ENCODE data around the gene CDC25B.

CDC25B gene

DNA sequence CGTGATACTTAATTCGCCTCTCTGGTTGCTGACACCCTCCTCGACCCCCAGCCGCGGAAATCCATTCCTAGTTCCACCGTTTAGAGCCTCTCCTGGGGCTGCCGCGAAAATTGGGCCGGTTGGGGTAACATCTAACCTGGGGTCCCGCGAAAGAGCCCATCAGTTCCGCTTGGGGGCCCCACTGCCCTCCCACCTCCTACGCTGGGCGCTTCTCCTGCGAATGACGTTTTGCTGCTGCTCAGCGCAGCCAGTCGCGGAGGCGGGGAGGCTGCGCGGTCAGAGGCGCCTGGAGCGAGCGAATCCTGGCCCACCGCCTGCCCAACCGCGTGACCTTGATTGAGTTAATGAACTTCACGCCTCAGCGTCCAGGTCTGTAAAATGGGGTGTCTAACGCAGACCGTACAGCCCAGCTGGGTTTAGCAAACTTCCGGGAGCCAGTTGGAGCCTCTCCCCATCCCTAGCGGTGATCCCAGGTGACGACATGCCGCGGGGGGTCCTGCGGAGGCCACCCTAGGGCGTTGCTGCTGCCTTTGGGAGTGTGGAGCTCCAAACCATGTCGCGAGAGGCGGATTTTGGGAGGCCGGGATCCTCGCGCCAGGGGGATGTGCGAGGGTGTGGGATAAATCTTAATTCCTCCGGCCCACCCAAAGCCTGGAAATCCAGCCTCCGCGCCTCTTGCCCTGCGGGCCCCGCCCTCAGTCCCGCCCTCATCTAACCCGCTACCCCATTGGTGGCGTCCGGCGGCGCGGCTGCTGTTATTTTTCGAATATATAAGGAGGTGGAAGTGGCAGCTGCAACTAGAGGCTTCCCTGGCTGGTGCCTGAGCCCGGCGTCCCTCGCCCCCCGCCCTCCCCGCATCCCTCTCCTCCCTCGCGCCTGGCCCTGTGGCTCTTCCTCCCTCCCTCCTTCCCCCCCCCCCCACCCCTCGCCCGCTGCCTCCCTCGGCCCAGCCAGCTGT is at the start of gene CDC25B:
CDC25B (plus strand) TSS at position 800 of the 958 bp plus-strand sequence. CDS start 222 bp downstream, outside the sequence.
- Mint-ChIP-seq H3K36me3 (peaks cover 48% of the 10 kb centered on the region), H3K9me3 (no peaks in the 10 kb centered on the region), H3K4me3 (peak within 1 kb of the TSS; percentile 97), H3K27me3 (peaks cover 10% of the 10 kb centered on the region), H3K4me1 (peaks cover 46% of the 10 kb centered on the region), H3K27ac (peak within 1 kb of the TSS; percentile 98)
- CTCF ChIA-PET: interaction anchor here (1.0 to 1.9 kb wide), 4 partner anchors 8 to 43 kb away, joined by 3 to 11 read pairs (median 4); partner anchors contain the start of gene AP5S1
- peak; percentile 97 for DNase-seq

DNA sequence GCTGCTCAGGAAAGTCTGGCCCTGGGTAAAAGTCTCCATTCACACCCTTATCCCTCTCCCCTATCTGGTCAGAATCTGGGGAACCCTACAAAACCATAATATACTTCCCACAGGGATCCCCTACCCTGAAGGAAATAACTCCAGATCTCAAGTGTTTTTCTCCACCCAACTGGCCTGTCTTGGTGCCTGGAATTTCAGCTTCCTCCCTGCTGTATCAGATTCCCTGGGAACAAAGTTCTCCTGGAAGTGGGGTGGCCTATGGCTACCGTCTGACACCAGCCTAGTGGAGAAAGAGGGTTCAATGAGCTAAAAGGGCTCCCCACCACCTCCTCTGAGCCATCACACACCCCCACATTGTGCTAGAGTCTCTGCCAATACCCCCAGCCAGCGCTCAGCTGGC is 48.6 kb upstream of the CDC25B start:
- H3K9me3 Mint-ChIP-seq: no peaks in the 10 kb centered on the region
- CTCF ChIA-PET: interaction anchor here (0.7 to 2.7 kb wide), 6 partner anchors 10 to 89 kb away, joined by 3 to 11 read pairs (median 3); partner anchors contain the start of gene AP5S1

DNA sequence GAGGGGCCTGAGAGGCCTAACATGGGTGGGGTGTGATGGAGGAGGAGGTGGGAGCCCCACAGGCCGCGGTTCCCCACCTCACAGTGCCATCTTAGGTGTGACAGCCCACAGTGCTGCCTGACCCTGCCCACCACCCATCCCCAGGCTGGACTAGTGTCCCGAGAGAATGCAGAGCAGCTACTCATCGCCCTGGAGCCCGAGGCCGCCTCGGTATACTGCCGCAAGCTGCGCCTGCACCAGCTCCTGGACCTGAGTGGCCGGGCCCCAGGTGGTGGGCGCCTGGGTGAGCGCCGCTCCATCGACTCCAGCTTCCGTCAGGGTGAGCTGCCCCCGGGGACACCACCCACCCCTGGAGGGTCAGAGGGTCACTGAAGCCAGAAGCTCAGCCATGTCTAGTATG is 48.0 kb upstream of the CDC25B start:
- H3K36me3 Mint-ChIP-seq: no peaks in the 10 kb centered on the region
- no peak overlapping the region for H3K4me3 Mint-ChIP-seq
- H3K27ac Mint-ChIP-seq: no peak overlapping the region
- CTCF ChIA-PET: interaction anchor here (0.7 to 2.7 kb wide), 7 partner anchors 10 to 90 kb away, joined by 3 to 11 read pairs (median 3); partner anchors contain the start of genes ADISSP and AP5S1
- no peaks in the 10 kb centered on the region for H3K9me3 Mint-ChIP-seq
- H3K27me3 Mint-ChIP-seq: peaks cover 57% of the 10 kb centered on the region
- DNase-seq: no peak
- peaks cover 29% of the 10 kb centered on the region for H3K4me1 Mint-ChIP-seq

More for the DNA sequence above, 48.6 kb upstream of the CDC25B start:
- H3K4me1 Mint-ChIP-seq: peaks cover 25% of the 10 kb centered on the region
- no peaks in the 10 kb centered on the region for H3K36me3 Mint-ChIP-seq
- no peak overlapping the region for H3K4me3 Mint-ChIP-seq
- DNase-seq: no peak
- H3K27me3 Mint-ChIP-seq: peaks cover 57% of the 10 kb centered on the region
- H3K27ac Mint-ChIP-seq: no peak overlapping the region

DNA sequence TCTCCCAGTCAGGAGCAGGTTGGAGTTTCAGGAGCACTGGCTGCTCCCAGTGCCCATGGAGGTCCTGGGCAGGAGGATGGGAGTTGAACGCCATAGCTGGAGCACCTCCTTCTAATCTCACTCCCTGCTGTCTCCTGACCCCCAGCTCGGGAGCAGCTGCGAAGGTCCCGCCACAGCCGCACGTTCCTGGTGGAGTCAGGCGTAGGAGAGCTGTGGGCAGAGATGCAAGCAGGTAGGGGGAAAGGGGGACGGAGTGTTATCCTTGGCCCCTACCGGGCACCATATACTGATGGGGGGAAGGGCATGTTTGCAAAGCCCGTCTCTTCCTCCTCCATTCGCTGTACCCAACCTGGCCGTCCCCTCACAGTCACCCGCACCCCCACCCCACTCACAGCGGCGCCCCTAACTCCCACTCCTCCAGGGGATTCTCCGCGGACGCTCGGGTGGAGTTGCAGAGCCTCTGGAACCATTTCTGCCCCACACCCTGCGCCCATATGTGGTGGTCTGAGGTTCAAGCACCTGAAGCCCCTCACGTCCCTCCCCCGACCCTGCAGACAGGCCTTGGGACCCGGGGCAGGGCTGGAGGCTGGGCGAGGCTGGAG is 46.9 kb upstream of the CDC25B start:
- Mint-ChIP-seq H3K27me3 (peaks cover 53% of the 10 kb centered on the region), H3K27ac (no peak overlapping the region), H3K9me3 (no peaks in the 10 kb centered on the region), H3K4me3 (no peak overlapping the region), H3K4me1 (peaks cover 31% of the 10 kb centered on the region), H3K36me3 (no peaks in the 10 kb centered on the region)
- no peak for DNase-seq
- CTCF ChIA-PET: interaction anchor here (0.6 to 2.7 kb wide), 7 partner anchors 8 to 185 kb away, joined by 3 to 11 read pairs (median 3); partner anchors contain the start of gene ADISSP

DNA sequence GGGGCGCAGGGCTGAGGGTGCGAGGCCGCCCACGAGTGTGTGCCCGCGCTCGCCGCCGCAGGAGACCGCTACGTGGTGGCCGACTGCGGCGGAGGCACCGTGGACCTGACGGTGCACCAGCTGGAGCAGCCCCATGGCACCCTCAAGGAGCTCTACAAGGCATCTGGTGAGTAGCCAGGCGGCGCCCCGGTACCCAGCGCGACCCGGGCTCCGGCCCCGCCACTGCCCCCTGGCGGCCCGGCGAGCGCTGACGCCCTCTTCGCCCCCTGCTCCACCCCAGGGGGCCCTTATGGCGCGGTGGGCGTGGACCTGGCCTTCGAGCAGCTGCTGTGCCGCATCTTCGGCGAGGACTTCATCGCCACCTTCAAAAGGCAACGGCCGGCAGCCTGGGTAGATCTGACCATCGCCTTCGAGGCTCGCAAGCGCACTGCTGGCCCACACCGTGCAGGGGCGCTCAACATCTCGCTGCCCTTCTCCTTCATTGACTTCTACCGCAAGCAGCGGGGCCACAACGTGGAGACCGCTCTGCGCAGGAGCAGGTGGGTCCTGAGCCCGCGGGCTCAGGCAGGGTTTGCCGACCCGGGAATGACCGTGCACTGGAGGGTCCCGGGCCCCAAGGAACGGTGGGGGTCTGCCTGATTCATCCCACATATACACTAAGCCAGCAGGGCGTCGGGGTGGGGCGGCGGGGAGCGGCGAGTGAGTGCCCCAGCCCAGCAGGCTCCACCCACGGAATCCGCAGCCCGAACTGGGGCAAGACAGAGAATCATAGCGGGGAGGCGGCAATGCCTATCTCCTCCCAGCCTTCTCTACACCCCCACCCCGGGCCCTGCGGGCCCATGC is 46.2 kb upstream of the CDC25B start:
- CTCF ChIA-PET: interaction anchor here (0.5 to 2.7 kb wide), 9 partner anchors 8 to 186 kb away, joined by 3 to 11 read pairs (median 3); partner anchors contain the start of genes ADISSP and AP5S1
- peak; percentile 55 for DNase-seq
- H3K4me3 Mint-ChIP-seq: no peak overlapping the region
- H3K27ac Mint-ChIP-seq: no peak overlapping the region
- H3K9me3 Mint-ChIP-seq: no peaks in the 10 kb centered on the region
- peaks cover 45% of the 10 kb centered on the region for H3K27me3 Mint-ChIP-seq
- H3K4me1 Mint-ChIP-seq: peaks cover 23% of the 10 kb centered on the region
- H3K36me3 Mint-ChIP-seq: no peaks in the 10 kb centered on the region

DNA sequence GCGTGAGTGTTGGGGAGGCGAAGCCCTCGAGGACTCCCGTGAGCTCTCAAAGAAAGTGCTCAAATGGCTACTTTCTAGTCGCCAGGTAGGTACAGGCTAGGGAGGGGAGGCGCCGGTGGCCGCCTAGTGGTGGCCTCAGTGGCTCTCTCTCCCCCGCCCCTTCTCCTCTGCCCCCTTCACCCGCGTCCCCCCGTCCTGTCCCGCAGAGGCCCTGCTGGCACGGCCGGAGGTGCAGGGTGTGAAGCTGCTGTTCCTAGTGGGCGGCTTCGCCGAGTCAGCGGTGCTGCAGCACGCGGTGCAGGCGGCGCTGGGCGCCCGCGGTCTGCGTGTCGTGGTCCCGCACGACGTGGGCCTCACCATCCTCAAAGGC is 44.8 kb upstream of the CDC25B start:
- no peak overlapping the region for H3K27ac Mint-ChIP-seq

DNA sequence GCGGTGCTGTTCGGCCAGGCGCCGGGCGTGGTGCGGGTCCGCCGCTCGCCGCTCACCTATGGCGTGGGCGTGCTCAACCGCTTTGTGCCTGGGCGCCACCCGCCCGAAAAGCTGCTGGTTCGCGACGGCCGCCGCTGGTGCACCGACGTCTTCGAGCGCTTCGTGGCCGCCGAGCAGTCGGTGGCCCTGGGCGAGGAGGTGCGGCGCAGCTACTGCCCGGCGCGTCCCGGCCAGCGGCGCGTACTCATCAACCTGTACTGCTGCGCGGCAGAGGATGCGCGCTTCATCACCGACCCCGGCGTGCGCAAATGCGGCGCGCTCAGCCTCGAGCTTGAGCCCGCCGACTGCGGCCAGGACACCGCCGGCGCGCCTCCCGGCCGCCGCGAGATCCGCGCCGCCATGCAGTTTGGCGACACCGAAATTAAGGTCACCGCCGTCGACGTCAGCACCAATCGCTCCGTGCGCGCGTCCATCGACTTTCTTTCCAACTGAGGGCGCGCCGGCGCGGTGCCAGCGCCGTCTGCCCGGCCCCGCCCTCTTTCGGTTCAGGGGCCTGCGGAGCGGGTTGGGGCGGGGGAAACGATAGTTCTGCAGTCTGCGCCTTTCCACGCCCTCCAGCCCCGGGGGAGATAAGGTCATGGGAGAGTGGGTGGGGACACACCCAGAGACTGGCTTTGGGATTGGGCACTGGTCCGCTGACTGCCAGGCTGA is 44.3 kb upstream of the CDC25B start:
- CTCF ChIA-PET: interaction anchor here (0.7 to 4.1 kb wide), 10 partner anchors 9 to 189 kb away, joined by 3 to 30 read pairs (median 4); partner anchors contain the start of genes ADISSP and CENPB
- H3K36me3 Mint-ChIP-seq: no peaks in the 10 kb centered on the region
- H3K4me1 Mint-ChIP-seq: peaks cover 15% of the 10 kb centered on the region
- peak; percentile 71 for DNase-seq
- no peaks in the 10 kb centered on the region for H3K9me3 Mint-ChIP-seq
- H3K27ac Mint-ChIP-seq: no peak overlapping the region
- H3K27me3 Mint-ChIP-seq: peaks cover 31% of the 10 kb centered on the region
- H3K4me3 Mint-ChIP-seq: peak overlapping the region; percentile 60

More for the DNA sequence above, 44.8 kb upstream of the CDC25B start:
- no peaks in the 10 kb centered on the region for H3K36me3 Mint-ChIP-seq
- H3K4me3 Mint-ChIP-seq: no peak overlapping the region
- H3K27me3 Mint-ChIP-seq: peaks cover 34% of the 10 kb centered on the region
- no peak for DNase-seq
- H3K9me3 Mint-ChIP-seq: no peaks in the 10 kb centered on the region
- H3K4me1 Mint-ChIP-seq: peaks cover 15% of the 10 kb centered on the region
- CTCF ChIA-PET: interaction anchor here (0.6 to 1.5 kb wide), 11 partner anchors 13 to 189 kb away, joined by 3 to 5 read pairs (median 4); partner anchors contain the start of gene CENPB

DNA sequence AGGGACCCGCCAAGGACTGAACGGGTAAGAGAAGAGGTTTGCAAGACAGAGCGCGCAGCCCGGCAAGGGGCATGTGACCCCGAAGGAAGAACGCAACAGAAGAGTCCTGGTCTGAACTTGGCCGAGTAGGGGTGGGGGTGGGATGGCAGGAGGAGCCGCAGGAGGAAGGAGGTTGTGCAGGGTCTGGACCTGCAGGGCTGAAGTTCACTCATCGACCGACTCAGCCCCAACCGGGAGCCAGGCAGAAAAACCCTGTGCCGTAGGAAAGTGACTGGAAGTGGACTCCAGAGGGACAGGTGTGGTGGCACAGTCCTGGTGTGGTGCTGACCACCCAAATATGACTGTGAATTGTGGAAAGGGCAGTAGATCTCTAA is 43.7 kb upstream of the CDC25B start:
- H3K9me3 Mint-ChIP-seq: no peaks in the 10 kb centered on the region
- no peaks in the 10 kb centered on the region for H3K36me3 Mint-ChIP-seq
- peaks cover 15% of the 10 kb centered on the region for H3K4me1 Mint-ChIP-seq
- CTCF ChIA-PET: interaction anchor here (0.8 to 4.1 kb wide), 12 partner anchors 9 to 103 kb away, joined by 3 to 30 read pairs (median 4); partner anchors contain the start of genes ADISSP, CENPB and SPEF1
- H3K27me3 Mint-ChIP-seq: peaks cover 26% of the 10 kb centered on the region
- H3K4me3 Mint-ChIP-seq: peak overlapping the region; percentile 60
- no peak for DNase-seq
- H3K27ac Mint-ChIP-seq: no peak overlapping the region

DNA sequence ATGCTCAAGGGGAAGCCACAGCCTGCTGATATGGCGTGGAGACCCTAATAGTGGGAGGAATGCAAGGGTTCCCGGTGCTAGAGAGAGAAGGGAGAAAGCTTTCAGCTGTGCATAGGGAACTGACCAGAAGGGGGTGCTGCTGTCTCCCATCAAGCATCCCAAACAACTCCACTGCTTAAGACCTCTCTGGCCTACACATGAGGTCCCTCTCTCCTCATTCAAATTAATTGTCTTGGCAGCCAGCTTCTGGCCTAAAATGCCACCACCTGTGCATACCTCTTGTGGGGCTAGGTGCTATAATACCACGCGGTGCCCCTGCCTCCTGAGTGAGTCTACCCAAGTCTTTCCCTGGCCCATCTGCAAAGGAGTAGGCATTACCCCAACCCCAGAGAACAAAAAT is 43.0 kb upstream of the CDC25B start:
- CTCF ChIA-PET: interaction anchor here (0.8 to 4.1 kb wide), 14 partner anchors 9 to 102 kb away, joined by 3 to 30 read pairs (median 4); partner anchors contain the start of genes ADISSP, CENPB and SPEF1
- peak; percentile 76 for DNase-seq
- Mint-ChIP-seq H3K9me3 (no peaks in the 10 kb centered on the region), H3K27ac (no peak overlapping the region), H3K36me3 (peaks cover 1% of the 10 kb centered on the region), H3K27me3 (peaks cover 19% of the 10 kb centered on the region), H3K4me1 (peaks cover 15% of the 10 kb centered on the region), H3K4me3 (no peak overlapping the region)

DNA sequence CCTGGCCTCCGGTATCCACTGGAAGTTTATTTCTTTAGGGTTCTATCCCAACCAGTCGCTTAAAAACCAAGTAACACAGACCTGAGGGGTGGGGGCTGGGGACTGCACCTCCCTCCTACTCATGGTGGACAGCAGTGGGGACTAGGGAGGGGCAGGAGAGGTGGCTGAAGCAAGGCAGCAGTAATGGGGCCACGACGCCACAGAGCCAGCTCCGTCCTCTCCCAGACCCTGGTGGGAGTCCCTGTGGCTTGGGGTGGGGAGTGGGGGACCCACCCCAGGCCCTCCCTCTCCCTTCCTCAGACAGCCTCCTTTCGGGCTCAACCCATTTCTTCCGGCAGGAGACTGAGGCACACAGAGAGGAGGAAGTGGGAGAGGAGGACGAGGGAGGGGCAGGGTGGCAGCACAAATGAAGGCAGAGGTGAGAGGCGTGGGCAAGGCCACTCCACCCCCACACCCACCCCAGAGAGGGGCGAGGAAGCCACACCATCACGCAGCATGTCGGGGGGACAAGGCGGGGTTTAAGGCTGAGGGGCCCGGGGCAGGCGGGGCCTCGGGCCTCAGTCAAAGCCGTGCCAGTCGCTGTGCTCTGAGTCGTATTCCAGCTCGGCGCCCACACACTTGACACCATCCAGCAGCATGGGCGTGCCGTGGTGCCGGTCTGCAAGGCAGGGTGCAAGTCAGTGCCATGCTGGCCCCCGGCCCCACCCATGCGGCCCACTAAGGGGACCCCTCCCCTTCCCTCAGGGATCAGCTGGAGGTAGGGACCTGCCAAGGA is 42.4 kb upstream of the CDC25B start:
- Mint-ChIP-seq H3K27ac (no peak overlapping the region), H3K36me3 (peaks cover 3% of the 10 kb centered on the region), H3K4me3 (no peak overlapping the region), H3K9me3 (no peaks in the 10 kb centered on the region), H3K4me1 (peaks cover 15% of the 10 kb centered on the region), H3K27me3 (peaks cover 13% of the 10 kb centered on the region)
- DNase-seq: no peak
- CTCF ChIA-PET: interaction anchor here (0.9 to 4.1 kb wide), 13 partner anchors 9 to 77 kb away, joined by 3 to 30 read pairs (median 5); partner anchors contain the start of genes ADISSP, CENPB and SPEF1

DNA sequence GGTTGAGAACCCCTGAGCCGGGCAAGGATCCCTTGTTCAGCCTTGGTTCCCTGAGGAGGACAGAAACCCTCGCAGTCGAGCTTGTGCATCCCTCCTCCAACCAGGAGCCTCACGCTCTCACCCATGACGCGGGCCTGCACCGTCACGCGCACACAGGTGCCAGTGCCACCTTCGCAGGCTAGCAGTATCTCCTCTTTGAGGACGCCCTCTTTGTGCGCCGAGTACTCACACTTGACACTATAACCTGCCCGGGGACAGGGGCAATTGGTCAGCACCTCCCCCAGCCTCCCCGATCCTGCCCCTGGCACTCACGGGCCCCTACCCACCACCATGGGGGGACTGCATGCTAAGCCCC is 41.9 kb upstream of the CDC25B start:
- Mint-ChIP-seq H3K4me3 (no peak overlapping the region), H3K9me3 (no peaks in the 10 kb centered on the region), H3K27me3 (peaks cover 9% of the 10 kb centered on the region), H3K4me1 (peaks cover 15% of the 10 kb centered on the region), H3K27ac (no peak overlapping the region), H3K36me3 (peaks cover 3% of the 10 kb centered on the region)
- CTCF ChIA-PET: interaction anchor here (1.1 to 4.1 kb wide), 6 partner anchors 8 to 78 kb away, joined by 4 to 30 read pairs (median 6); partner anchors contain the start of genes ADISSP and CENPB
- no peak for DNase-seq

DNA sequence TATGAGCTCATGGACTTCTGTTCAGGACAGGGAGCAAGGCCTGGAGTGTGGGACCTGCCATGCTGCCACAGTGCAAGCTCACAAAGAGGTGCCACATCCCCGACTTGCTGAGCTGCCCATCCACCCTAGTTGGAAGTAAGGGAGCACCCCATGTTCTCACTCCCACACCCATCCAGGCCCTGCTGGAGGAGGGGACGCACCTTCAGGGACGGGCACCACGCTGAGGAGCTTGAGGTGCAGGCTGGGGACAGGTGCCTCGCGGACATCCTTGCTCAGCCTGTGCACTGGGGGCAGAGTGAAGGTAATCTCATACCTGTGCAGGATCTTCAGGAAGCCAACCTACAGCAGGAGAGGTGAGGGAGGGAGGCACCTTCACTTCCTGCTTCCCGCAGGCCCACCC is 40.8 kb upstream of the CDC25B start:
- no peak overlapping the region for H3K27ac Mint-ChIP-seq
- H3K9me3 Mint-ChIP-seq: no peaks in the 10 kb centered on the region
- H3K4me1 Mint-ChIP-seq: peaks cover 15% of the 10 kb centered on the region
- H3K36me3 Mint-ChIP-seq: peaks cover 3% of the 10 kb centered on the region
- CTCF ChIA-PET: interaction anchor here (0.5 to 4.1 kb wide), 4 partner anchors 13 to 70 kb away, joined by 3 to 30 read pairs (median 4); partner anchors contain the start of genes ADISSP and AP5S1
- H3K4me3 Mint-ChIP-seq: no peak overlapping the region
- H3K27me3 Mint-ChIP-seq: peaks cover 5% of the 10 kb centered on the region
- DNase-seq: no peak
